ENCODE data around the gene RERE. TPM values are rescaled to one million over a fixed set of nuclear protein-coding genes. Genes with fewer than 3 reads are reported as not detected.
"Not testable (repeated sequence)": the region's sequence is repeated elsewhere in the genome, so short reads cannot be mapped to it uniquely, and the experiment has no call there.

RERE gene
- total RNA-seq, 1 experiment from 2014 or later: 161 TPM

- ChIA-PET CTCF (interaction anchor here (1.7 kb wide), 1 partner anchor 27 kb away, joined by 5 read pairs; no protein-coding TSS in a partner anchor), POLR2A (no interaction called here)
- H3K36me3 Mint-ChIP-seq: no peaks in the 10 kb centered on the region
- H3K27me3 Mint-ChIP-seq (ENCODE audit: low read depth): no peaks in the 10 kb centered on the region
- no peak for ATAC-seq
- TF ChIP-seq, protein P1, sequence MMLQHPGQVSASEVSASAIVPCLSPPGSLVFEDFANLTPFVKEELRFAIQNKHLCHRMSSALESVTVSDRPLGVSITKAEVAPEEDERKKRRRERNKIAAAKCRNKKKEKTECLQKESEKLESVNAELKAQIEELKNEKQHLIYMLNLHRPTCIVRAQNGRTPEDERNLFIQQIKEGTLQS (CRISPR knock-in tag; conservative IDR thresholded peaks at IDR 0.05): no peak
- TF ChIP-seq ZNF425 (CRISPR knock-in tag; conservative IDR thresholded peaks at IDR 0.05) (no peak), AFF4 (CRISPR knock-in tag; IDR thresholded peaks at IDR 0.05; ENCODE audit: borderline replicate concordance) (no peak), USF2 (CRISPR knock-in tag; IDR thresholded peaks at IDR 0.05) (no peak), SOX15 (CRISPR knock-in tag; IDR thresholded peaks at IDR 0.05) (no peak), ATF1 (CRISPR knock-in tag; IDR thresholded peaks at IDR 0.05) (no peak), JUN (CRISPR knock-in tag; IDR thresholded peaks at IDR 0.05) (no peak), SP1 (CRISPR knock-in tag; conservative IDR thresholded peaks at IDR 0.05) (no peak)
- TF ChIP-seq, protein P2, sequence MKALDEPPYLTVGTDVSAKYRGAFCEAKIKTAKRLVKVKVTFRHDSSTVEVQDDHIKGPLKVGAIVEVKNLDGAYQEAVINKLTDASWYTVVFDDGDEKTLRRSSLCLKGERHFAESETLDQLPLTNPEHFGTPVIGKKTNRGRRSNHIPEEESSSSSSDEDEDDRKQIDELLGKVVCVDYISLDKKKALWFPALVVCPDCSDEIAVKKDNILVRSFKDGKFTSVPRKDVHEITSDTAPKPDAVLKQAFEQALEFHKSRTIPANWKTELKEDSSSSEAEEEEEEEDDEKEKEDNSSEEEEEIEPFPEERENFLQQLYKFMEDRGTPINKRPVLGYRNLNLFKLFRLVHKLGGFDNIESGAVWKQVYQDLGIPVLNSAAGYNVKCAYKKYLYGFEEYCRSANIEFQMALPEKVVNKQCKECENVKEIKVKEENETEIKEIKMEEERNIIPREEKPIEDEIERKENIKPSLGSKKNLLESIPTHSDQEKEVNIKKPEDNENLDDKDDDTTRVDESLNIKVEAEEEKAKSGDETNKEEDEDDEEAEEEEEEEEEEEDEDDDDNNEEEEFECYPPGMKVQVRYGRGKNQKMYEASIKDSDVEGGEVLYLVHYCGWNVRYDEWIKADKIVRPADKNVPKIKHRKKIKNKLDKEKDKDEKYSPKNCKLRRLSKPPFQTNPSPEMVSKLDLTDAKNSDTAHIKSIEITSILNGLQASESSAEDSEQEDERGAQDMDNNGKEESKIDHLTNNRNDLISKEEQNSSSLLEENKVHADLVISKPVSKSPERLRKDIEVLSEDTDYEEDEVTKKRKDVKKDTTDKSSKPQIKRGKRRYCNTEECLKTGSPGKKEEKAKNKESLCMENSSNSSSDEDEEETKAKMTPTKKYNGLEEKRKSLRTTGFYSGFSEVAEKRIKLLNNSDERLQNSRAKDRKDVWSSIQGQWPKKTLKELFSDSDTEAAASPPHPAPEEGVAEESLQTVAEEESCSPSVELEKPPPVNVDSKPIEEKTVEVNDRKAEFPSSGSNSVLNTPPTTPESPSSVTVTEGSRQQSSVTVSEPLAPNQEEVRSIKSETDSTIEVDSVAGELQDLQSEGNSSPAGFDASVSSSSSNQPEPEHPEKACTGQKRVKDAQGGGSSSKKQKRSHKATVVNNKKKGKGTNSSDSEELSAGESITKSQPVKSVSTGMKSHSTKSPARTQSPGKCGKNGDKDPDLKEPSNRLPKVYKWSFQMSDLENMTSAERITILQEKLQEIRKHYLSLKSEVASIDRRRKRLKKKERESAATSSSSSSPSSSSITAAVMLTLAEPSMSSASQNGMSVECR (CRISPR knock-in tag; IDR thresholded peaks at IDR 0.05; ENCODE audit: borderline replicate concordance): no peak
- H3K4me1 Mint-ChIP-seq: peaks cover 66% of the 10 kb centered on the region
- no peak overlapping the region for H3K4me3 Mint-ChIP-seq
- H3K9me3 Mint-ChIP-seq: no peaks in the 10 kb centered on the region
- DNase-seq (ENCODE audit: low spot score): no peak
- H3K27ac Mint-ChIP-seq: peak overlapping the region; percentile 40; the same call in 1 of the 2 replicates
These were observed 119.3 kb downstream of the RERE start for GRCh38 chr1:8698012-8698630.

DNA sequence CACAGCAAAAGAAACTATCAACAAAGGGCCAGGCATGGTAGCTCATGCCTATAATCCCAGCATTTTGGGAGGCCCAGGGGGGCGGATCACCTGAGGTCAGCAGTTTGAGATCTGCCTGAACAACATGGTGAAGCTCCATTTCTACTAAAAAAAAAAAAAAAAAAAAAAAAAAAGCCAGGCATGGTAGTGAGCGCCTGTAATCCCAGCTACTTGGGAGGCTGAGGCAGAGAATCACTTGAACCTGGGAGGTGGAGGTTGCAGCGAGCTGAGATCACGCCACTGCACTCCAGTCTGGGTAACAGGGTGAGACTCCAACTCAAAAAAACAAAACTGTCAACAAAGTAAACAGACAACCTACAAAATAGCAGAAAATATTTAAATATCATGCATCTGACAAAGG, 122.0 kb downstream of the RERE start:
- CTCF ChIA-PET: interaction anchor here (0.6 to 2.0 kb wide), 6 partner anchors 12 to 141 kb away, joined by 3 to 6 read pairs (median 4); no protein-coding TSS in a partner anchor
- not testable (repeated sequence) for ATAC-seq; H3K4me3 Mint-ChIP-seq; H3K36me3 Mint-ChIP-seq; H3K27me3 Mint-ChIP-seq (ENCODE audit: low read depth); H3K9me3 Mint-ChIP-seq; DNase-seq (ENCODE audit: low spot score)
- Mint-ChIP-seq H3K4me1 (peaks cover 72% of the 10 kb centered on the region), H3K27ac (peak overlapping the region; percentile 23; the same call in 1 of the 2 replicates)
- POLR2A ChIA-PET: interaction anchor here (0.6 kb wide), 1 partner anchor 549 kb away, joined by 4 read pairs; no protein-coding TSS in a partner anchor

Data from WTC11 (cell line).